EL (cell line): ENCODE data around the gene MED7.

Experiments used
- DNase-seq: peaks from one replicate; pipeline ENCODE4 v3.0.0-alpha.2; 2016

MED7 gene

GRCh38 chr5:157162919-157163510 lies 20.4 kb upstream of the MED7 start:
- DNase-seq: no peak

- DNase-seq: no peak
These were observed 19.3 kb upstream of the MED7 start for GRCh38 chr5:157161996-157162395.

- no peak for DNase-seq
These were observed 17.3 kb upstream of the MED7 start for GRCh38 chr5:157160001-157160400.

- DNase-seq: no peak
These were observed 16.6 kb upstream of the MED7 start for GRCh38 chr5:157159209-157159751.

GRCh38 chr5:157157293-157157891 lies 14.7 kb upstream of the MED7 start:
- no peak for DNase-seq

- DNase-seq: no peak
These were observed 12.6 kb upstream of the MED7 start for GRCh38 chr5:157155297-157155696.

- DNase-seq: no peak
These were observed 8.3 kb upstream of the MED7 start for GRCh38 chr5:157150995-157151394.

- DNase-seq: peak; percentile 63
These were observed 6.3 kb upstream of the MED7 start for GRCh38 chr5:157148734-157149615.

- DNase-seq: peak; percentile 39
These were observed 684 bp upstream of the MED7 start for GRCh38 chr5:157143127-157143971.

- peak; percentile 5 for DNase-seq
These were observed 5.0 kb downstream of the MED7 start for GRCh38 chr5:157137691-157138090.

GRCh38 chr5:157132281-157132612 lies 10.4 kb downstream of the MED7 start:
- DNase-seq: no peak

- DNase-seq: peak; percentile 13
These were observed 11.7 kb downstream of the MED7 start for GRCh38 chr5:157130925-157131324.

GRCh38 chr5:157121709-157122108 lies 21.0 kb downstream of the MED7 start:
- no peak for DNase-seq

- DNase-seq: no peak
These were observed 22.6 kb downstream of the MED7 start for GRCh38 chr5:157120102-157120501.

- no peak for DNase-seq
These were observed 26.1 kb downstream of the MED7 start for GRCh38 chr5:157116483-157116954.

GRCh38 chr5:157115502-157115901 lies 27.2 kb downstream of the MED7 start:
- no peak for DNase-seq

GRCh38 chr5:157115012-157115411 lies 27.7 kb downstream of the MED7 start:
- DNase-seq: no peak

GRCh38 chr5:157113002-157113401 lies 29.7 kb downstream of the MED7 start:
- DNase-seq: no peak

- no peak for DNase-seq
These were observed 32.9 kb downstream of the MED7 start for GRCh38 chr5:157109744-157110143.

GRCh38 chr5:157108976-157109375 lies 33.7 kb downstream of the MED7 start, which contains the start of gene HAVCR2:
HAVCR2 (minus strand) TSS chr5:157109044; CDS start chr5:157108983, 61 bp downstream.
- no peak for DNase-seq

- DNase-seq: no peak
These were observed 35.2 kb downstream of the MED7 start for GRCh38 chr5:157107508-157107907.

GRCh38 chr5:157106630-157107461 lies 35.8 kb downstream of the MED7 start:
- DNase-seq: no peak
